OCI-LY3 (cell line): ENCODE data around the gene PLD2.

ENCODE experiments used
- CTCF ChIP-seq: fragments of 200-600, 300-600 bp; sonication (generic); IDR thresholded peaks from 2 replicates; pipeline ENCODE4 v1.5.1; 2014; ENCODE audit warnings: antibody characterized with exemption, low read length, low read depth
- EZH2phosphoT487 ChIP-seq: fragments of 200-600 bp; shearing (Covaris generic); IDR thresholded peaks from 2 replicates; pipeline ENCODE4 v1.6.1; 2018; ENCODE audit warnings: antibody characterized with exemption, mixed run types, low read depth

- TF ChIP-seq CTCF (no peak), EZH2phosphoT487 (no peak)
These were observed 44.1 kb downstream of the PLD2 start for GRCh38 chr17:4851084-4851483.
